LoVo (cell line): ENCODE measurements around the gene GPR171.

Source experiments
- DNase-seq: peaks from one replicate; pipeline ENCODE4 v3.0.0-alpha.2; 2016; ENCODE audit warnings: low spot score

Gene GPR171

DNA sequence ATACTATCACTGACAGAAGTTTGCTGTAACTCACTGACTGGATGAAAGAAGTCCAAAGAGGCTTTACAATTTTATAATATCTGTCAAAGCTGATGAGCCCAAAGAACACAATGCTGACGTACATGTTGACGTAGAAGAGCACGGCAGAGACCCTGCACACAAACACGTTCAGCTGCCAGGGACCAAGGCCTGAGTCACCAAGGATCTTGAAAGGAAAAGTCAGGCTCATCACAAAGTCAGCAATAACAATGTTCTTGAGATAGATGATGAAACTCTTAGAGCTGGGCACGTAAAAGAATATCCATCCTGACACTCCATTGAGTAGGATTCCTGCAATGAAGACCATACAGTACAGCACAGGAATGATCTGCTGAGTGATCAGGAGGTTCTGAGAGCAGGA, 10.9 kb upstream of the GPR171 start:
- DNase-seq, result no peak

DNA sequence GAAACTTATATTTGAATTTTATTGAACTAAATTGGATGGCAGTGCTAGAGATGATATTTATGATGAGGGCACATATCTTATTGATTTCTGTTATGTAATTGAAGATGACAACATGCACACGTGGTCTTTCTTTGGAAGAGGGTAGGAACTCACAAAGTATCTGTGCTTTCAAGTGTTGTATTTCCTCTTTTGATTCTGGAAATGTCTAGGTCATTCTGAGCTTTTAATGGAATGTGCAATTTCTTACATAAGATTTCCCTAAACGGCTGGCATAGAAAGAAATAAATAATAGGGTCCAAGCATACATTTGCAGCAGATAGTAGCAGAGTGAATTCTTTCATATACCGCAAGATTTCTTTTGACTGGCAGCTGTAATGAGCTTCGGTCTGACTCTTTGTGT, 10.1 kb upstream of the GPR171 start:
- no peak for DNase-seq

DNA sequence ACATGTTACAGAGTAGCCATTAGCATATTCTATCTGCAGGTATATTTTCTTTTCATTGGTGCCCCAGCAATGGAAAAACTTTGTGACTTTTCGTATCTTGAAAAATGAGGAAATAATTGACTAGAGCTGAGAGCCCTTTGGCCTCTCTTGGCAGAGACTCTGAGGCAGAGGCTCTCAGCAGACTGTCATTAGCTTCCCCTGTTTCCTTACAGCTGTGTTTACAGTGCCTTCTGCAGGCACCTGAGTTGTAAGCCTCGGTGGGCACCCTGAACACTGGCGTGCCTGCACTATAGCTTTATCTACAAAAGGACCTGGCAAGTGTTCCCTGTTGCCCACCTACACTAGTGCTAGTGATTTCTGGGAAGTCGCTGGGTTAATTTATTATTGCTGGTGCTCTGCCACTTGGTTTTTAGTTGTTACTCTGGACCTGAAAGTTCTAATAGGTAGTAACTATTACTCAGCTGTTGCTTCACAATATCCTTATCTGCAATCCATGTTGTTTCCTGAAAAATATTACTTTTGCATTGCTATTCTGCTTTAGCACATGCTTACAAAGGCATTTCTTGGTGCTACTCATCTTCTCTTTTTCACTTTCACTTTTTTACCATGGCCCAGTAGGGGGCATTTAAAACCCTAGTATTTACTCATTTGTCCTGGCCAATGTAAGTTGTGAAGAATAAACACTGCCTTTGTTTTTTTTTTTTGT, 7.8 kb upstream of the GPR171 start:
- DNase-seq, result no peak

DNA sequence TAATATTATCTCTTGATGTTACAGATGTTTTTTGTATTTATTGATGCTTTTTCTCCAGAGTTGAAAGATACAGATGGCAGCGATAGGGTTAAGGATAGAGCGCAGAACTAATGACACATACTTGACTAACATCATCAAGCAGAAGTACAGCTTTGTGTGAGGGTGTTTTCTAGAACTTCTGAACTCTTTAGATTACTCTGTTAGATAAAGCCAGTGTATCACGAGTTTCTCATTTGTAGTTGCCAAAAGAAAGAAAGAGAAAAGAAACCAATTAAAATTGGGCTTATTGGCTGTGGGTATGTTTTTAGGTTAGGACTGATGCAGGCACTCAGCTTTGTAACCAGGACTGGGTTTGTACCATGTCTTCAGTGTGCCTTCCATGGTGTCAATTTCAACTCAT, 6.6 kb upstream of the GPR171 start:
- no peak for DNase-seq

DNA sequence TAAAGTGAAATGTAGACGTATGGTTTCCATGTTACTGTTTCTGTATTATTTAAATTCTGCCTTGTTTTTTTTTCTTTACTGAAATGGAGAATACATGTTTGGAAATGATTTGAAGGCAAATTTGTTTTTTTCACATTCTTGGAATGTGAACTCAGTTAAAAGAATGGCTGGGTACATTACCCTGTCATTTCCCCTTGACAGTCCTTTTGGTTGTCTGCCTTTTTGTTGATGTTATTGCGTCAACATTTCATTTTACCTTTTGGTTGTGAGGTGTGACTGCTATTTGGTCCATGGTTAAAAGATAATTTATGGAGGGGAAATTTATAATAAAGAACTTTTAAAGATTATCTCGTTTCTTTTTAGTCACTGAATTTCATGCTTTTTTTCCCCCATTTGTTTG, 3.2 kb upstream of the GPR171 start:
- DNase-seq, result no peak

DNA sequence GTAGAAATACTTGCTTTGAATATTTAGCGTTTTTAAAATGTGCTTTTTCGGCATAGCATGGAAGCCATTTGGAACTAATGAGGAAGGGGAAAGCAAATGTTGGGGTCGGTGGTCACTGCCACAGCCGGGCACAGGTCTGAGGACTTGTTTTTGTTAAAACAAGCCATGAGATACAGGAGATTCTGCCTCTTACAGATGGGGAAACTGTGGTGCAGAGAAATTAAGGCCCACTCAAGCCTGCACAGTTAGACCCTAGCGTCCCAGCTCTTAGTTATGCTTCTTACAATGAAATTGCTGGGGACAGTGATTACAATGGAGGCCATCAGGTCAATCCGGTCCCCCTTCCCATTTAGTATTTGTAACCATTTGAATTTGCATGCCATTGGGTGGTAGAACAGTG, 2.5 kb upstream of the GPR171 start:
- no peak for DNase-seq

DNA sequence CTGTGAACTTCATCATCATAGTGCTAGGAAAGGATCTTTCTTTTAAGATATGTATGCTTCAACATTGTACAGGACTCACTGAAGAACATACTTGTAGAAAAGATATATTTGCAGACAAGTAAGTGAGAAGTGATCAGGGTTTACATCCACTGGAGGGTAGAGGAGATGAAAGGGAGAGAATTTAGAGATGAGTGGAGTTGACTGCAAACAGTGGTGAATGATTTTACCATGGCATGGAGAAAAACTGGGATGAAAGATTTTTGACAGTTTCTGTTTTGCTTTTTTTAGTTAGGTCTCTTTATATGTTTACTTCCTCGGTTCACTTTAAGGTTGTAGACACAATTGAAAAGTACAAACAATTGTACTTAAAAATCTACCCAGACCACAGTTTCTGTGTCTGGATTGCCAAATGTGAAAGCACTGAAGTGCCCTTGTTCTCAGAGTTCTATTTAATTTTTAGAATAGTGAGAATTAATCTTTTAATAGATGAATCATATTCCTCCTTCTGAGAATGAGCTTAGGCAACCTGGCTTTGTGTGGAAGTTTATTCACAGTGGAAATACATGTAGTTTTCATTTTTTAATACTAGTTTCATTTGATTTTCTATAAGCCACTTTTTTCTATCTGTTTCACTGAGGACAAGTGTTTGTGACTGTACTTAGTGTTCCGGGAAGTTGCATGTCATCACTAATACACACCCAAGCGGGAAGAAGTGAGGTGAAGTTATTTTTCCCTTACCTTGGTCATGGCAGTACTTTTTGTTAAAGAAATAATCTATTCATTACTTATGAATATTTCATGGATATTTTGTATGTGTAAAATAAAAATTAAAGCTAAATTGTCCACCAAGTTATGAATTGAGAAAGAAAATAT, 1.8 kb upstream of the GPR171 start:
- DNase-seq, result no peak

DNA sequence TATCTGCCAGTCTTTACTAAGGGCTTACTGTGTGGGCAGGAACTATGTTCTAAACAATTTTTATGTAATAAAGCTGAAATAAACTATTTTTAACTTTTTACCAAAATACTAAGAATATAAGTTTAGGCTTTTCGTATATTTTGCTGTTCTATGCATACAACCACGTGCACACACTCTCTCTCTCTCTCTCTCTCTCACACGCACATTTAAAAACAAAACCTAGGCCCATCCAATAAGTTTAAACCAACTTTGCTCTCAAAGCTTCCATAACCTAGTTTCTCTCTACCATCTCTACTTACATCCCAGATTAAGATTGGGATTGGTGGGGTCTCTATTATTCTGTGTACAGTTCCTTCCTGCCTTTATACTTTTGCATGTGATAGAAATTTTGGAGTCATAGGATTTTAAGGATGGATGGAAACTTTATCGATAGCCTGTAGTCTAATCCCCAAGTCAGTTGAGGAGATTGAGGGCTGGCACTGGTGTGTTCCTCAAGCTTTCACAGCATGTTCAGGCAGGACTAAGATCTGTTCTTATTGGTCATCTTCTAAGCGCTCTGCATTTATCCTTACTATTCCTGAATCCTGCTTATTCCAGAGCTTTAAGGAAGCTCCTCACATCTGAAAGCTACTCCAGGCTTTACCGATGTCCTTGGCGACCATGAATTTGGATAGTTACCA, 1.8 kb downstream of the GPR171 start:
- DNase-seq, result no peak

DNA sequence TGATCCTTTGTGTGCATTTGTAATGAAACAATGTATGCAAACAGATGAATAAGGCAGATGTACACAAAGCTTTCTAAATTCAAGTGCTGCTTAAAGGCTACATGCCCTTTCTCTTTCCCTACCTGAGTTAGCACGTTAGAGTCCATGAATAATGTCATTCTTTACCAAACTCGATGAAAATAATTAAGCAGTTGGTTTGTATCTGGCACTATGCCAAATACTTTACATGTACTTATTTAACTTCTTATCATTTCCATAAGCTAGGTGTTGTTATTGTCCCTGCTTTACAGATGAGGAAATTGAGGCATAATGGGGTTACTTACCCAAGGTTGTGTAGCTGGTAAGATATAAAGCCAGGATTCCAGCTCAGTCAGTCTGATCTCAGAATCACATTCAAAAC, 2.4 kb downstream of the GPR171 start:
- no peak for DNase-seq

DNA sequence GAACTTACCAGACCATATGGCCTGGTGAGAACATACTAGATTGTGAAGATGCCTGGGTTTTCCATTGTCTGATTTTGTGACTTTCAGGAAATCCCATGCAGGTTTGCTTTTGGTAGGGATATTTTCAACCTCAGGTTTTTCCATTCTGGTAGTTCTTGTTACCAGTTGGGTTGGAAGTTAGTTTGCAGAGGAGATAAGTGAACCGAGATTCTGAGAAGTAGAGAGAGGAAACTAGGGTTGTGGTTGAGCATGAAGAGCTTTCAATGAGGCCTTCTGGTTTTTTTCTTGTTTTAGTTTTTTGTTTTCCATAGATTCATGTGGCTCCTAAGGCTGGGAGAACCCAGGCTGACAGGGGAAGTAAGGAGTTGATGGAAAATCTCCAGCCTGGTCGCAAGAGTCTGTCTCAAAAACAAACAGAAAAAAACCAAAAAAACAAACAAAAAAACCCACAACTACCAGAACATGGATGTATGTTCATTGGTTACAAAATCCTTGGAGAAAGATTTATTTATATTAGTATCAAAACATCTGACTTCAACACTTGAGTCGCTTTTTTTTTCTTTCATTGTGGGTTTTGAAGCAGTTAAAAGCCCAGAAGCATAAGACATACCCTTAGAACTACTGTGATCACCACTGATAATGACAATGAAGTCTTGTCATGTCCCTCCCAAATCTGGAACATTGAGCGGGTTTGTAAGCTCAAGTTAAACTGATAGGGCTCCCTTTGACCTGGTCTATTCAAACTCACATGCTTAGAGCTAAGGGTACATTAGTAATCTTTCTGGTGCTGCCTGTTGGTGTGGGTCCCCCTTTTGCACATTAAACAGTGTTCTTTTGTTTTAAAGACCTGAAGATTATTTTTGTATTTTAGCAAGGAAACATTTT, 3.2 kb downstream of the GPR171 start:
- no peak for DNase-seq

DNA sequence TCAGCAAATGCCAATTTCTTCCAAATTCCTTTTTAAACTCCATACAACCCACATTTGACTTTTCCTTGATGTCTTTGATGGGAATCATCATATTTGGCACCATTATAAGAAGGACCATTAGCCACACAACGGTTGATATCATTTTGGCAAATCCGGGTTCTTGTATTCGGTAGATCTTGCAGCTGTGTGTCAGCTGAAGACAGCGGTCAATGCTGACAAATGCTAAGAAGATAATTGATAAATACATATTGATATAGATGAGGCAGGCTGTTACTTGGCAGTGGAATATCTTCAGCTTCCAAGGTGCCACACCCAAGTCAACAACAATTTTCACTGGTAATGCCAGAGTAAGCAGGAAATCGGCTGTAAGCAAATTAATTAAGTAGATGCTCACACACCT, 4.2 kb downstream of the GPR171 start:
- DNase-seq, result no peak

DNA sequence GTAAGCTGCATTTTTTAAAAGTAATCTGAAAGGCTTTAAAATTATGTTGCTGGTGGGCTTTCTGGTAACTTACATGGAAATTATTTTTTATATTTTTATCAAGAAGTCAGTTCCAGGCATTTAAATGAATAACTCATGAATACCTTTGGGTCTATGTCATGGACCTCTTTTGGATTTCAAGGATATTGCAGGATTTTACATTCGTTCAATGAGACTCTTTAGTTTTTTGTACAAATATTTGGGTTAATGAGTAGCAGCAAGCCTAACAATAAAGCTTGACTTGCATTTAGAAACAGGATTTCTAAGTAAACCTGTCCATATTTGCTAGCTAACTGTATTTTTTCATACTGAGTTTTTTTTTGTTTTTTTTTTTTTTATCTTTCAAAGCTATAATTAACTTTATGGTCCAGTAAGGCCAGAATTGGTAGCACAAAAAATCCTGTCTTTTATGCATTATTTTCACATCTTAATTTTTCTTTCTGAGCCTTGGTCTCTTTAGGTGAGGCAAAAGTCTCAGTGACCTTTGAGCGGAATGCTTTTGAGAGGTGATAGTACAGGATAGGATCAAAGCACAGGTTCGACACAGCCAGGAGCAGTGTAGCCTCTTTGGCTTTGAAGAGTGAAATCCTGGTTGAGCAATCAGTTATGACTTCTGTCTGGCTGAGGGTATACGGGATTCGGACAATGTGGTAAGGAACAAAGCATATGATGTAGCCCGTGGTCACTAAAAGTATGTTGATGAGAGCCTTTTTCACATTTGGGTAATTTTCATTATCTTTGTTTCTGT, 4.8 kb downstream of the GPR171 start:
- DNase-seq, result no peak

DNA sequence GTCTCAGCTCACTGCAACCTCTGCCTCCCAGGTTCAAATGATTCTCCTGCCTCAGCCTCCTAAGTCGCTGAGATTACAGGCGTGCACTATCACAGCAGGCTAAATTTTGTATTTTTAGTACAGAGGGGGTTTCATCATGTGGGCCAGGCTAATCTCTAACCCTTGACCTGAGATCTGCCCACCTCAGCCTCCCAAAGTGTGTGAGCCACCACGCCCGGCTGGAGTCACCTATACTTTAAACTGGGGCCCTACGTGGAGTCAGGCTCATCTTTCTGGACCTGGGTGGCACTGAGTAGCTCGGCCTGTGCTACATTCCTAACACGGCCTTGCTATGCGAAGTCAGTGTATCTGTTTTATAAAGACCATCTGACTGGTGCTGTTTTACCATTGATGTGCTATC, 5.8 kb downstream of the GPR171 start:
- no peak for DNase-seq

DNA sequence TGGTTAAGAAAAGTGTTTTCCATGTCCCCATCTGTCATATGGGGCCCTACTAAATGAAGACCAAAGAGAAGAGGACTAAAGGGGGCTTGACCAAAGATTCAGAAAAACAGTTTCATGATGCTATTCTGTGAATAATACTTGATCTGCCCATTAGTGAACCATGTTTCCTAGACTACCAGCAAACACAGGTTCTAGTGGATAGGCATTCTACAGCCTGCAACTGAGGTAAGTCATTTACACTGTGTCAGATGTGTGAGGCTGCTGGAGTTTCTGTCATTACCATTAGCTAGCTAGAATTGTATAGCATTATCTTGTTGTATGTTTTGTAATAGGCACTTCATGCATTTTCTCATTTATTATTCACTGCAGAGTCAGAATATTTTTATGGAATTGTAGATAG, 6.6 kb downstream of the GPR171 start:
- DNase-seq, result no peak

DNA sequence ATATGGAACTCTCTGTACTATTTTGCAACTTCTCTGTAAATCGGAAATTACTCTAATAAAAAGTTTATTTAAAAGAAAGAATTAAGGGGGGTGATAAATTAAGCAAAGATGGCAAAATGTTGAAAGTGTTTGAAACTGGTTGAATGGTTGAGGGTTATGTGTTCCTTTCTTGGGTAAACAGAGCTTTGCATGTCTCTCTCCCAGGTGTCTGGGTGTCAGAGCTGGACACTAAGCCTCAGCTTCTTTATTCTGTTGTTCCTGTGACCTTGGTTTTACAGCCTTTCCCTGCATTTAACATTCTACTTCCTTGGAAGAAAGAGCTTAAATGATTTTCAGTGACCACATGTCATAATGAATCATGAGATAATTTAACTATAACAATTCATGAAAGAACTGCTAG, 7.2 kb downstream of the GPR171 start:
- DNase-seq, result no peak

DNA sequence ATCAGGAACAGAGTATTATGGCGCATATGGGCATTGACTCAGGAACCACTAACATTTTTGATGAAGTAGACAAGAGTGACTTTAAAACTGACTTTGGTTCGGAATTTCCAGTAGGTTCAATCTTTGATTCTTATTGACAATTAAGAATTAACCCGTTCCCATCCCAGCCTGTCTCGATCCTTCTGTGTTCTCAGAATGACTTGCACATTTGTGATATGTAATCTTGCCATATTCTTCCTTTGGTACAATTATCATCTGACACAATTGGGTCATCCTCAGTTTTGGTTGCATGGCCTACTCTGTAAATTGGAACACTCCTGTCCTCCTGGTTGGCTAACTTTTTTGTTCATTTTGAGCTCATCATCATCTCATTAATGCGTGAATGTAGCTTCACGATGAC, 10.5 kb downstream of the GPR171 start:
- no peak for DNase-seq

DNA sequence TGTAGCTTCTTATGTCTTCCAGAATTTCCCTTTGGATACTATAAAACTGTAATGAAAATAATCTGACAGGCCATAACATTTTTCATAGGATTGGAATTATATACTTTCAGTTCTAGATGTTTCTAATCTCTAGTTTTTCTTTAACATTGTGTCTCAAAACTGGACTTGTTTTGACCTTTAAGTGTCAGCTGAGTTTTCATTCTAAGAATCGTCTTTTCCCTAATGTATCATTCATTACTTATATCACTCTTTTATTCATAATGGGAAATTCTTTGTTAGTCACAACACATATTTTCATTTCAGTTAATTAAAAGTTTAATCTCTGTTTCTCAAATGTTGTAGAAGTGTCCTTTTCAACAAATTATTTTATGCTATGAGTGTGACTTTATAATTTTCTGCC, 11.9 kb downstream of the GPR171 start:
- DNase-seq, result no peak

DNA sequence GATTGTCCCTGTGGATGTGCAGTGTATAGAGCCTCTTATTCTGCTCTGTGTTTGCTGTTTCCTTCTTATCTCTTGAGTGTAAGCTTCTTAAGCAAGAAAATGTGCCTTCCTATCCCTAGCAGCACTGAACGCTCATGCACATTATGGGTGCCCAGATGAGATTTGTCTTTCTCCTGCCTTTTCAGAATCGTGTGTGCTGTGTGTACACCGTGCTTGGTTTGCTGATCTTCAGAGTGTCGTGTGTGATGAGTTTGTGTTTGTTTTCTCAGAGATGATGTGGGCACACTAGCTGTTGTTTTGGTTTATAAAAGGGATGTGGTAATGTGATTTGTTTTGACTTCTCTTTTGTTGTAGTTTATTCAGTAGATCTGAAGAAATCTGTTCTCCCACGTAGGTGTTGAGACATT, 19.7 kb downstream of the GPR171 start:
- no peak for DNase-seq

DNA sequence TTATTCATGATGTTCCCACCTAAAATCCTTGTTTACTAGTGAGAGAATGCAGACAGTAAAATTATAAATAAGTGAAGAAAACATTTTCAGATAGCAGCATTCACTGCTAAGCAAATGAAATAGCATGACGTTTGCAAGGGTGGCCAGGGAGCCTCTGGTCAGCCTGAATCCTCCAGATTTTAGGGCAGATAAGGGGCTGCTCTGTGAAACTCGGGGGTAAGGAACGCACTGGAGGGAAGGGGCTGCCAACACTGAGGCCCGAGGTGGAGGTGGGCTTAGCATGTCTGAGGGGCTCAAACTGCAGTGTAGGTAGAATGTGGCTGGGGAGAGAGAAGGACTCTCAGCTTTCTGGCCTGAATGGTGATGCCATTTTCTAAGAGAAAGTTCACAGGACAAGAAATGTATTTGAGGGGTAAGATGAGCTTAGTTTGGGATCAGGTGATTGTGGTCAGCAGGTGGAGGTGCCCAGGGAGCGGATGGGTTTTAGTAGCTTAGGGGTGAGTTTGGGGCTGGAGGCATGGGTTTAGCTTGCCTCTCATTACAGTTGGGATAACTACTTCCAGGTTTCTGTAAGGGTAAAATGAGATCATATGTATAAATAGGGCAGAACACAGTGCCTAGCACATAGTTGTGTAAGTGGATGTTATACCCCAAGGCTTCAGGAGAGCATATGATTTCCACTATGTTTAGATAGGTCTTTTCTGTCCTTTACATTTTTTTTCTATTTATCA, 20.5 kb downstream of the GPR171 start:
- no peak for DNase-seq

DNA sequence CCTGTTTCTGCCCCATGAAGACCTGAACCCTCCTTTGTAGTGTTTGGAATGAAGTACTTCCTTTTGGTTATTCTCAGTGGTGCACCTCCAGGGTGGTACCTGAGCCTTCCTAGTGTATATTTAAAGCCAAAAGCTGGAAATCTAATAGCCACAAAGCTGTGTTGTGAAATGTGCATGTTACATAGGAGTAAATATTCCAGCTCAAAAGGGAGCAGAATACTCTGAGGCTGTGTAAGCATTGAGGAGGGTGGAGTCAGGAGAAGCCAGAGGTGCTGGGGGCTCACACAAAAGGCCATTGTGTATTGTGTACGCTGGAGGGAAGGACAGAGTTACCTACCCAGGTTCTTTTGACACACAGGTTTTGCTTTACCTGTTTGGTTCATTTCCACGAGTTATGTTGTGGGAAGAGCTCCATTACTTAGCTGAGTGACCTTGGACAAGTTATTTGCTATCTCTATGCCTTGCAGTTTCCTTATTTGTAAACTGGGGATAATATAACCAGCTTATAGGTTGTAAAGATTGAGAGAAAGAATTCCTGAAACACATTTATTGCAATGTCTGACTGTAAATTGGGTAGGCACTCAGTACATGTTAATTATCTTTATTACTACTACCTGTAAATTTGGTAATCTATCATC, 24.7 kb downstream of the GPR171 start:
- no peak for DNase-seq
